Gastroesophageal sphincter (tissue), 3 donors: ENCODE measurements around the gene AKR1B15.

ENCODE experiments used
- CTCF ChIP-seq, 4 experiments: fragments of 200-600 bp in 2 of 4; fragments of 450-650 bp in 2 of 4; sonication (generic) in 1 of 4; IDR thresholded peaks; one replicate each; pipeline ENCODE4 v1.5.1; 2017 to 2019; ENCODE audit warnings: antibody characterized with exemption in 4 of 4, mild to moderate bottlenecking in 2 of 4, moderate library complexity in 2 of 4
- EP300 ChIP-seq: sonication (generic); formaldehyde crosslinking; IDR thresholded peaks from one replicate; pipeline ENCODE4 v1.6.1; 2017; ENCODE audit warnings: antibody characterized with exemption, mild to moderate bottlenecking
- POLR2A ChIP-seq, 2 donors: fragments of 450-650 bp; IDR thresholded peaks; one replicate each; pipeline ENCODE4 v1.6.1; 2017; ENCODE audit warnings: antibody characterized with exemption in 2 of 2, mild to moderate bottlenecking in 2 of 2, moderate library complexity in 1 of 2
- POLR2AphosphoS5 ChIP-seq: sonication (generic); formaldehyde crosslinking; IDR thresholded peaks from one replicate; pipeline ENCODE4 v1.6.1; 2017; ENCODE audit warnings: antibody characterized with exemption

- TF ChIP-seq CTCF (IDR thresholded peaks at IDR 0.05) (no peak), POLR2AphosphoS5 (no peak), POLR2A (IDR thresholded peaks at IDR 0.05) (no peak), EP300 (no peak)
Measured at GRCh38 chr7:134625550-134625949, 76.6 kb downstream of the AKR1B15 start.
